DOHH2 (cell line): ENCODE results near the gene ITSN2.

ENCODE experiments used
- EZH2phosphoT487 ChIP-seq: fragments of 200-600 bp; sonication (generic); IDR thresholded peaks from 2 replicates; pipeline ENCODE4 v1.6.1; 2017; ENCODE audit warnings: borderline replicate concordance, mild to moderate bottlenecking, antibody characterized with exemption, low read length, moderate library complexity, mixed read lengths
- TF ChIP-seq, protein P1 (sequence below): fragments of 200-600 bp; sonication (generic); IDR thresholded peaks from one replicate; pipeline ENCODE4 v1.5.1; 2014; ENCODE audit warnings: antibody characterized with exemption, mild to moderate bottlenecking, low read depth, low read length; ENCODE audit not compliant: poor library complexity, severe bottlenecking

DNA sequence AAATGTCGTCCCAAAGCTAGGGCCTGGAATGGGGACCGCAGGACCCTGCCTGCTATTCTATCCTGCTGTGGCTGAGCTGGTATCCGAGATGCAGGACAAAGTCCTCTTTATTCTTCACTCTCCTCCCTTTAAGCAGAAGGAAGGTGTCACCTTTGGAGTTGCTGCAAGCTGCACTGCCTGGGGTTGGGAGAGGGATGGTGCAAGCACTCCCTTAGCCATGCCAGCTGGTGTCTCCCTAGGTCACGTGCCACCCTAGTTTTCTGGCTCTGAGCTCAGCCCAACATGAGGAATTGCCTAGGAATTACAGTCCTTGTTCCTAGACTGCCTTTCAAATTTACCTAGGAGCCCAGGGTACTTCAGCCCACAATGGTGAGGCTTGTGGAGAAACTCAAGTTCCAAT, 206.9 kb downstream of the ITSN2 start:
- TF ChIP-seq EZH2phosphoT487 = no peak
- TF ChIP-seq, protein P1, sequence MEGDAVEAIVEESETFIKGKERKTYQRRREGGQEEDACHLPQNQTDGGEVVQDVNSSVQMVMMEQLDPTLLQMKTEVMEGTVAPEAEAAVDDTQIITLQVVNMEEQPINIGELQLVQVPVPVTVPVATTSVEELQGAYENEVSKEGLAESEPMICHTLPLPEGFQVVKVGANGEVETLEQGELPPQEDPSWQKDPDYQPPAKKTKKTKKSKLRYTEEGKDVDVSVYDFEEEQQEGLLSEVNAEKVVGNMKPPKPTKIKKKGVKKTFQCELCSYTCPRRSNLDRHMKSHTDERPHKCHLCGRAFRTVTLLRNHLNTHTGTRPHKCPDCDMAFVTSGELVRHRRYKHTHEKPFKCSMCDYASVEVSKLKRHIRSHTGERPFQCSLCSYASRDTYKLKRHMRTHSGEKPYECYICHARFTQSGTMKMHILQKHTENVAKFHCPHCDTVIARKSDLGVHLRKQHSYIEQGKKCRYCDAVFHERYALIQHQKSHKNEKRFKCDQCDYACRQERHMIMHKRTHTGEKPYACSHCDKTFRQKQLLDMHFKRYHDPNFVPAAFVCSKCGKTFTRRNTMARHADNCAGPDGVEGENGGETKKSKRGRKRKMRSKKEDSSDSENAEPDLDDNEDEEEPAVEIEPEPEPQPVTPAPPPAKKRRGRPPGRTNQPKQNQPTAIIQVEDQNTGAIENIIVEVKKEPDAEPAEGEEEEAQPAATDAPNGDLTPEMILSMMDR = no peak
